ENCODE measurements around the gene KIF5A.

DNA sequence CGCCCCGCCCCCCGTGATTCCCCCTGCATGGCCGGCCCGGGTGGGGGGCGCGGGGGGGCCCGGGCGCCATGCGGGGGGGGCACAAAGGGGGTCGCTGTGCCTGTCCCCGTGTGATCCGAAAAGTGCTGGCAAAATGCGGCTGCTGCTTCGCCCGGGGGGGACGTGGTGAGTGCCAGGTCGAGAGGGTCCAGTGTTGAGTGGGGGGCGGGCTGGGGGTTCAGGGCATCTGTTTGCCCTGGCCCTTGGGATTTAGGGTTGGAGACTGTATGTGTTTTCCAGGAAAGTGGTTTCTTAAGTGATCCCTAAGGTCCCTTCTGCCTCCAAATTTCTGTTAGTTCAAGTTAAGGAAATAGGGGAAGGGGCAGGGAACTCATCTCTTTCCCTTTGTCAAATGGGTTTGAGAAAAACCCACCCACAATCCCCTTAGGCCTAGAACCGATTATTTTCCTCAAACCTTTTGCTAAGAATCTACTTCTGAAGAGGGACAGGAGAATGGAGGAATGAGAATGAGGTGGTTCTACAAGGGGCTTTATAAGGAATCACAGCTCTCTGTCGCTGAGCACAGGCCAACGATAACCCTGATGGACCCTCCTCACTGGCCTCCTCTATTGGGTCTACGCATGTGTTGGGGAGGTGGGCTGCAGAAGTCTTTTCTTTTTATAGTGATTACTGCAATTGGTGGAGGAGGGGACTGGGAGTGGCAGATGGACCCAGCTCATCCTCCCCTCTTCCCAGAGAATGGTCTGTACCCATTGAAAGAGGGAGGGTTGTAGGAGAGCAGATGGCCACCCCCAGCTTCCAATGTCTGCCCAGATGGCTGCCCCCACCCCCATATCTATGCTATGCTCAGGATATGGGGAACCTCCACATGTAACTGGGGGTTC lies 62.2 kb downstream of the KIF5A start:
- TF ChIP-seq, protein P1, sequence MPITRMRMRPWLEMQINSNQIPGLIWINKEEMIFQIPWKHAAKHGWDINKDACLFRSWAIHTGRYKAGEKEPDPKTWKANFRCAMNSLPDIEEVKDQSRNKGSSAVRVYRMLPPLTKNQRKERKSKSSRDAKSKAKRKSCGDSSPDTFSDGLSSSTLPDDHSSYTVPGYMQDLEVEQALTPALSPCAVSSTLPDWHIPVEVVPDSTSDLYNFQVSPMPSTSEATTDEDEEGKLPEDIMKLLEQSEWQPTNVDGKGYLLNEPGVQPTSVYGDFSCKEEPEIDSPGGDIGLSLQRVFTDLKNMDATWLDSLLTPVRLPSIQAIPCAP (CRISPR knock-in tag; IDR thresholded peaks at IDR 0.05; ENCODE audit: low read depth): no peak
- TF ChIP-seq, protein P2, sequence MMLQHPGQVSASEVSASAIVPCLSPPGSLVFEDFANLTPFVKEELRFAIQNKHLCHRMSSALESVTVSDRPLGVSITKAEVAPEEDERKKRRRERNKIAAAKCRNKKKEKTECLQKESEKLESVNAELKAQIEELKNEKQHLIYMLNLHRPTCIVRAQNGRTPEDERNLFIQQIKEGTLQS (CRISPR knock-in tag; IDR thresholded peaks at IDR 0.05): no peak
- TF ChIP-seq GABPA (IDR thresholded peaks at IDR 0.05; ENCODE audit: low read depth, low read length) (no peak), GABPA (CRISPR knock-in tag; IDR thresholded peaks at IDR 0.05; ENCODE audit: low read depth) (no peak)
- TF ChIP-seq, protein P3, sequence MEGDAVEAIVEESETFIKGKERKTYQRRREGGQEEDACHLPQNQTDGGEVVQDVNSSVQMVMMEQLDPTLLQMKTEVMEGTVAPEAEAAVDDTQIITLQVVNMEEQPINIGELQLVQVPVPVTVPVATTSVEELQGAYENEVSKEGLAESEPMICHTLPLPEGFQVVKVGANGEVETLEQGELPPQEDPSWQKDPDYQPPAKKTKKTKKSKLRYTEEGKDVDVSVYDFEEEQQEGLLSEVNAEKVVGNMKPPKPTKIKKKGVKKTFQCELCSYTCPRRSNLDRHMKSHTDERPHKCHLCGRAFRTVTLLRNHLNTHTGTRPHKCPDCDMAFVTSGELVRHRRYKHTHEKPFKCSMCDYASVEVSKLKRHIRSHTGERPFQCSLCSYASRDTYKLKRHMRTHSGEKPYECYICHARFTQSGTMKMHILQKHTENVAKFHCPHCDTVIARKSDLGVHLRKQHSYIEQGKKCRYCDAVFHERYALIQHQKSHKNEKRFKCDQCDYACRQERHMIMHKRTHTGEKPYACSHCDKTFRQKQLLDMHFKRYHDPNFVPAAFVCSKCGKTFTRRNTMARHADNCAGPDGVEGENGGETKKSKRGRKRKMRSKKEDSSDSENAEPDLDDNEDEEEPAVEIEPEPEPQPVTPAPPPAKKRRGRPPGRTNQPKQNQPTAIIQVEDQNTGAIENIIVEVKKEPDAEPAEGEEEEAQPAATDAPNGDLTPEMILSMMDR (CRISPR knock-in tag; IDR thresholded peaks at IDR 0.05): no peak
